ENCODE results near the gene WDR83. TPM values are rescaled to one million over a fixed set of nuclear protein-coding genes. Genes with fewer than 3 reads are reported as not detected.

Gene WDR83
- total and polyA plus RNA-seq, 4 donors, result 3.9 to 5.1 (median 4.2) TPM

GRCh38 chr19:12723381-12723640 lies 56.7 kb downstream of the WDR83 start:
- Histone ChIP-seq H3K36me3 (ENCODE audit: control insufficient read depth in 4 of 4, insufficient read depth in 3 of 4, low read depth in 1 of 4, low read length in 3 of 4) (peaks cover 0 to 6% (median 3%) of the 10 kb centered on the region in 4 donors), H3K9ac (ENCODE audit: low read depth in 1 of 2, low read length in 2 of 2) (peak overlapping the region; percentile 15 to 69), H3K27ac (ENCODE audit: low read depth in 1 of 2, low read length in 2 of 2) (peak overlapping the region; percentile 14 to 21), H3K9me3 (ENCODE audit: control insufficient read depth in 4 of 4, low read length in 3 of 4) (no peaks in the 10 kb centered on the region), H3K27me3 (ENCODE audit: control insufficient read depth in 4 of 4, insufficient read depth in 4 of 4, low read length in 3 of 4) (no peaks in the 10 kb centered on the region), H3K4me1 (ENCODE audit: control insufficient read depth in 4 of 4, insufficient read depth in 4 of 4, low read length in 3 of 4) (peaks cover 6 to 49% (median 34%) of the 10 kb centered on the region in 4 donors), H3K4me3 (ENCODE audit: low read depth in 1 of 3, low read length in 3 of 3) (peak overlapping the region; percentile 49 to 98 (median 73))
- DNase-seq (ENCODE audit: low spot score), result no peak
- TF ChIP-seq ZBTB33 (IDR thresholded peaks at IDR 0.05) (no peak), SP1 (IDR thresholded peaks at IDR 0.05) (no peak), FOXA2 (IDR thresholded peaks at IDR 0.05) (no peak), JUND (IDR thresholded peaks at IDR 0.05) (no peak)
- WGBS, result 7% methylated on average over 7 of the region's 7 CpGs

DNA sequence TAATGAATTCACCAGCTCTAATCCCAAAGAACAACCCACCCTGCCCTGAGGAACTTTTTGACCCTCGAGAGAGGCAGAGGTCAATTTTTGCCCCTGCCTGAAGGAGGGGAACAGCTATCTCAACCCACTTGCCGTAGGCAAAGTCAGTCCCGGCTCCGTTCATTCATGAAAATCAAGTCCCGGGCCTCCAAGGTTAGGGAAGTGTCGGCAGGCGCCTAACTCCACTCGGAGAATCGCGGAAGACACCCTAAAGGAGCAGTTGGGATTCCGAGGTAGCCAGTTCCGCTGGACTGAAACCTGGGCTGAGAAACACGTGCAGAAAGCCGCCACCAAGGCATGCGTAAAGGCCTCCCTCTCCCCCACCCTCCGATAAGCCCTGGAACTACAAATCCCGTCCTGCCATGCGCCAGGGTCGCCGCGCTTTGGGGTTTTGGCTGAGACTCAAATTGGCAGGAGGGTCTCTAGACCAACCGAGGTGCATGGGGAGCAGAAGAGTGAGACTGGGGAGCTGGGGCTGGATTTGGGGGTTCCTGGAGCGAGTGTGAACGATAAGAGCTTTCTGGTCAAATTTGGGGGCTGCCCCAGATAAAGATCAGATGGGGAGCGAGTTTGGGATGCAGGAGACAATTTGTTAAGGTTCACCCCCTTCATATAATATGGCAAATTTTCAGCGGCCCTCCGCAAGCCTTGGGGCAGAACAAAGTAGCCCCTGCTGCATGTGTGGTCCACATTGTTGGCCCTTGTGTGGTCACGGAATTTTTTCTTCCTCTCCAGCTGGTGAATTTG lies 57.2 kb downstream of the WDR83 start, which contains the start of gene TNPO2:
Gene TNPO2, minus strand, starts transcription at position 292 of the 786 bp plus-strand sequence. CDS start 2,955 bp downstream, outside the sequence.
- TF ChIP-seq GABPA (IDR thresholded peaks at IDR 0.05 in 1 of 2, conservative IDR thresholded peaks at IDR 0.05 in 1 of 2), result peak in 1 of 2 donors; percentile 32
- no peak for TF ChIP-seq FOXA2 (IDR thresholded peaks at IDR 0.05)
- TF ChIP-seq, protein P1, sequence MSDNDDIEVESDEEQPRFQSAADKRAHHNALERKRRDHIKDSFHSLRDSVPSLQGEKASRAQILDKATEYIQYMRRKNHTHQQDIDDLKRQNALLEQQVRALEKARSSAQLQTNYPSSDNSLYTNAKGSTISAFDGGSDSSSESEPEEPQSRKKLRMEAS (IDR thresholded peaks at IDR 0.05), result peak; percentile 70
- Histone ChIP-seq H3K4me3 (ENCODE audit: low read depth in 1 of 3, low read length in 3 of 3) (peak within 1 kb of the TSS; percentile 49 to 98 (median 73)), H3K9me3 (ENCODE audit: control insufficient read depth in 4 of 4, low read length in 3 of 4) (no peaks in the 10 kb centered on the region), H3K9ac (ENCODE audit: low read depth in 1 of 2, low read length in 2 of 2) (peak within 1 kb of the TSS; percentile 17 to 84), H3K36me3 (ENCODE audit: control insufficient read depth in 4 of 4, insufficient read depth in 3 of 4, low read depth in 1 of 4, low read length in 3 of 4) (peaks cover 0 to 4% (median 3%) of the 10 kb centered on the region in 4 donors), H3K4me1 (ENCODE audit: control insufficient read depth in 4 of 4, insufficient read depth in 4 of 4, low read length in 3 of 4) (peaks cover 6 to 54% (median 39%) of the 10 kb centered on the region in 4 donors), H3K27me3 (ENCODE audit: control insufficient read depth in 4 of 4, insufficient read depth in 4 of 4, low read length in 3 of 4) (no peaks in the 10 kb centered on the region), H3K27ac (ENCODE audit: low read depth in 1 of 2, low read length in 2 of 2) (peak within 1 kb of the TSS; percentile 21 to 76)
- 13% methylated on average over 28 of the region's 28 CpGs for WGBS
- DNase-seq (ENCODE audit: low spot score), result peak; percentile 64

Small RNA genes lying within 50 kb of the gene (small RNA-seq; reads per million reads assigned to genes)
- 90.1 reads per million, percentile 97 among the genes with 10 or more reads in this experiment for gene SNORD41

Other genes with a start within 250 kb of the WDR83 start
- gene ZNF443, start 225.8 kb upstream of the WDR83 start, total RNA-seq, result 1 to 10 TPM; 2.6 to 7.4 TPM
- 1 to 10 TPM; 1.1 to 1.9 TPM for gene ZNF443, start 225.8 kb upstream of the WDR83 start, polyA plus RNA-seq
- 1 to 10 TPM; 1.3 to 1.9 TPM for gene ZNF709, start 182.0 kb upstream of the WDR83 start, total RNA-seq
- gene ZNF709, start 182.0 kb upstream of the WDR83 start, polyA plus RNA-seq, result under 1 TPM; 0.24 to 0.25 TPM
- 1 to 10 TPM; 8.3 to 8.6 TPM for gene ZNF564, start 115.3 kb upstream of the WDR83 start, total RNA-seq
- 1 to 10 TPM; 2.4 to 3.3 TPM for gene ZNF564, start 115.3 kb upstream of the WDR83 start, polyA plus RNA-seq
- gene ZNF490, start 56.0 kb upstream of the WDR83 start, total RNA-seq, result 1 to 10 TPM; 3.5 to 6.1 TPM
- 1 to 10 TPM in 1 of 2 donors, under 1 TPM in 1; 0.93 to 1.0 TPM for gene ZNF490, start 56.0 kb upstream of the WDR83 start, polyA plus RNA-seq
- 10 to 100 TPM in 1 of 2 donors, 1 to 10 TPM in 1; 9.2 to 10.3 TPM for gene ZNF791, start 55.9 kb upstream of the WDR83 start, total RNA-seq
- gene ZNF791, start 55.9 kb upstream of the WDR83 start, polyA plus RNA-seq, result 1 to 10 TPM; 3.1 to 4.8 TPM
- 10 to 100 TPM; 41.3 to 42.9 TPM for gene MAN2B1, start 65 bp upstream of the WDR83 start, total RNA-seq
- gene MAN2B1, start 65 bp upstream of the WDR83 start, polyA plus RNA-seq, result 10 to 100 TPM; 23.5 to 28.9 TPM
- 10 to 100 TPM; 29.1 to 53.9 TPM for gene DHPS, start 15.1 kb downstream of the WDR83 start, total RNA-seq
- 10 to 100 TPM; 34.8 to 50.3 TPM for gene DHPS, start 15.1 kb downstream of the WDR83 start, polyA plus RNA-seq
- gene GNG14, start 21.2 kb downstream of the WDR83 start, total RNA-seq, result not detected
- not detected for gene GNG14, start 21.2 kb downstream of the WDR83 start, polyA plus RNA-seq
- 1 to 10 TPM; 2.3 to 2.5 TPM for gene FBXW9, start 29.8 kb downstream of the WDR83 start, total RNA-seq
- 1 to 10 TPM; 3.4 to 4.0 TPM for gene FBXW9, start 29.8 kb downstream of the WDR83 start, polyA plus RNA-seq
- 10 to 100 TPM; 19.6 to 22.2 TPM for gene TNPO2, start 57.1 kb downstream of the WDR83 start, total RNA-seq
- gene TNPO2, start 57.1 kb downstream of the WDR83 start, polyA plus RNA-seq, result 10 to 100 TPM in 1 of 2 donors, 1 to 10 TPM in 1; 6.3 to 12.1 TPM
- gene TRIR, start 67.9 kb downstream of the WDR83 start, total RNA-seq, result 10 to 100 TPM; 69.3 to 84.3 TPM
- gene TRIR, start 67.9 kb downstream of the WDR83 start, polyA plus RNA-seq, result 100 to 1,000 TPM; 106 to 169 TPM
- gene GET3, start 70.7 kb downstream of the WDR83 start, total RNA-seq, result 10 to 100 TPM; 23.4 to 31.0 TPM
- gene GET3, start 70.7 kb downstream of the WDR83 start, polyA plus RNA-seq, result 10 to 100 TPM; 22.8 to 44.1 TPM
- gene BEST2, start 85.0 kb downstream of the WDR83 start, total RNA-seq, result not detected
- gene BEST2, start 85.0 kb downstream of the WDR83 start, polyA plus RNA-seq, result not detected
- gene HOOK2, start 108.7 kb downstream of the WDR83 start, total RNA-seq, result 10 to 100 TPM; 11.3 to 36.4 TPM
- 10 to 100 TPM; 12.9 to 17.0 TPM for gene HOOK2, start 108.7 kb downstream of the WDR83 start, polyA plus RNA-seq
- gene JUNB, start 124.7 kb downstream of the WDR83 start, total RNA-seq, result 10 to 100 TPM; 68.6 to 79.2 TPM
- 10 to 100 TPM; 32.7 to 44.6 TPM for gene JUNB, start 124.7 kb downstream of the WDR83 start, polyA plus RNA-seq
- 1,000 to 10,000 TPM in 1 of 2 donors, 100 to 1,000 TPM in 1; 222 to 1,737 TPM for gene PRDX2, start 135.0 kb downstream of the WDR83 start, total RNA-seq
- gene PRDX2, start 135.0 kb downstream of the WDR83 start, polyA plus RNA-seq, result 100 to 1,000 TPM; 265 to 301 TPM
- under 1 TPM in 1 of 2 donors, not detected in 1; 0.33 TPM for gene THSD8, start 135.3 kb downstream of the WDR83 start, total RNA-seq
- under 1 TPM; 0.22 to 0.35 TPM for gene THSD8, start 135.3 kb downstream of the WDR83 start, polyA plus RNA-seq
- 10 to 100 TPM in 1 of 2 donors, 1 to 10 TPM in 1; 1.8 to 17.5 TPM for gene RNASEH2A, start 139.8 kb downstream of the WDR83 start, total RNA-seq
- gene RNASEH2A, start 139.8 kb downstream of the WDR83 start, polyA plus RNA-seq, result 1 to 10 TPM; 2.3 to 4.6 TPM
- gene RTBDN, start 167.8 kb downstream of the WDR83 start, total RNA-seq, result not detected
- gene RTBDN, start 167.8 kb downstream of the WDR83 start, polyA plus RNA-seq, result not detected
- gene MAST1, start 171.7 kb downstream of the WDR83 start, total RNA-seq, result under 1 TPM; 0.08 to 0.19 TPM
- gene MAST1, start 171.7 kb downstream of the WDR83 start, polyA plus RNA-seq, result under 1 TPM; 0.26 to 0.54 TPM
- gene DNASE2, start 214.6 kb downstream of the WDR83 start, total RNA-seq, result 10 to 100 TPM; 11.9 to 13.7 TPM
- gene DNASE2, start 214.6 kb downstream of the WDR83 start, polyA plus RNA-seq, result 10 to 100 TPM; 11.3 to 18.4 TPM
- gene KLF1, start 220.4 kb downstream of the WDR83 start, total RNA-seq, result 100 to 1,000 TPM in 1 of 2 donors, not detected in 1; 234 TPM
- not detected for gene KLF1, start 220.4 kb downstream of the WDR83 start, polyA plus RNA-seq
- gene GCDH, start 224.4 kb downstream of the WDR83 start, total RNA-seq, result 100 to 1,000 TPM in 1 of 2 donors, 10 to 100 TPM in 1; 65.8 to 118 TPM
- gene GCDH, start 224.4 kb downstream of the WDR83 start, polyA plus RNA-seq, result 10 to 100 TPM; 68.6 to 87.7 TPM